ENCODE results near the gene PLA2G6.
"Not testable (repeated sequence)": the region's sequence is repeated elsewhere in the genome, so short reads cannot be mapped to it uniquely, and the experiment has no call there.

GRCh38 chr22:38118747-38119146 is 62.9 kb downstream of the PLA2G6 start:
- not testable (repeated sequence) for TF ChIP-seq POLR2A, POLR2AphosphoS5, TAF1 (IDR thresholded peaks at IDR 0.05; ENCODE audit: low read depth, low read length)
